ENCODE data around the gene SBNO2. TPM values are rescaled to one million over a fixed set of nuclear protein-coding genes. Genes with fewer than 3 reads are reported as not detected.

Gene SBNO2
- total RNA-seq, 2 experiments from 2014 or later: 112 to 117 TPM

DNA sequence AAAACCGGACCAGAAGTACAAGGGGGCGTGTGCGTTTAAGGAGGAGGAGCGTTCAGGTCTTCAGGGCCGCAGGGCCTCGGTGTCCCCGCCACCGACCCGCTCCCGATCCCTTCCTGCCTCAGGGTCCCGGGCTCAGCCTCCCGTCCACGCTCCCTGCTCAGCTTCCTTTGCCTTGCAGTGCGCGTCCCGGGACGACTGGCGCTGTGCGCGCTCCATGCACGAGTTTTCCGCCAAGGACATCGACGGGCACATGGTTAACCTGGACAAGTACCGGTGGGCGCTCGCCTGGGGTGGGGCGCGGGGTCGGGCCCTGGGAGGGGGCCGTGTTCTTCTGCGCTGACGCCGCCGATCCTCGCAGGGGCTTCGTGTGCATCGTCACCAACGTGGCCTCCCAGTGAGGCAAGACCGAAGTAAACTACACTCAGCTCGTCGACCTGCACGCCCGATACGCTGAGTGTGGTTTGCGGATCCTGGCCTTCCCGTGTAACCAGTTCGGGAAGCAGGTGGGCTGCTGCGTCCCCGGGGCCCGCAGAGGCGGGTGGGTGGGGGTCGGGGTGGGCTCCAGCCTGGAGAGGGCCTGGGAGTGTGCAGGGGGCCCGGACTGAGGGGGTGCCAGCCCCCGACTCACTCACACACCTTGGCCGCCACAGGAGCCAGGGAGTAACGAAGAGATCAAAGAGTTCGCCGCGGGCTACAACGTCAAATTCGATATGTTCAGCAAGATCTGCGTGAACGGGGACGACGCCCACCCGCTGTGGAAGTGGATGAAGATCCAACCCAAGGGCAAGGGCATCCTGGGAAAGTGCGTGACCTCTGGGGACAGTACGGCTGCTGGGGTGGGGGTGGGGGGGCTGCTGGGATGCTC, 68.8 kb downstream of the SBNO2 start:
- H3K9me3 Mint-ChIP-seq: no peaks in the 10 kb centered on the region
- H3K4me1 Mint-ChIP-seq (ENCODE audit: low read depth): peaks cover 40% of the 10 kb centered on the region
- peak overlapping the region; percentile 70 for H3K4me3 Mint-ChIP-seq
- H3K36me3 Mint-ChIP-seq (ENCODE audit: low read depth): peaks cover 4% of the 10 kb centered on the region
- DNase-seq: no peak
- CTCF ChIA-PET: interaction anchor here (0.6 to 0.9 kb wide), 2 partner anchors 28 to 89 kb away, joined by 3 to 4 read pairs; no protein-coding TSS in a partner anchor
- peak overlapping the region; percentile 59 for H3K27ac Mint-ChIP-seq
- H3K27me3 Mint-ChIP-seq (ENCODE audit: low read depth): no peaks in the 10 kb centered on the region
- intact Hi-C loops (cut with micrococcal nuclease): no loop called here

DNA sequence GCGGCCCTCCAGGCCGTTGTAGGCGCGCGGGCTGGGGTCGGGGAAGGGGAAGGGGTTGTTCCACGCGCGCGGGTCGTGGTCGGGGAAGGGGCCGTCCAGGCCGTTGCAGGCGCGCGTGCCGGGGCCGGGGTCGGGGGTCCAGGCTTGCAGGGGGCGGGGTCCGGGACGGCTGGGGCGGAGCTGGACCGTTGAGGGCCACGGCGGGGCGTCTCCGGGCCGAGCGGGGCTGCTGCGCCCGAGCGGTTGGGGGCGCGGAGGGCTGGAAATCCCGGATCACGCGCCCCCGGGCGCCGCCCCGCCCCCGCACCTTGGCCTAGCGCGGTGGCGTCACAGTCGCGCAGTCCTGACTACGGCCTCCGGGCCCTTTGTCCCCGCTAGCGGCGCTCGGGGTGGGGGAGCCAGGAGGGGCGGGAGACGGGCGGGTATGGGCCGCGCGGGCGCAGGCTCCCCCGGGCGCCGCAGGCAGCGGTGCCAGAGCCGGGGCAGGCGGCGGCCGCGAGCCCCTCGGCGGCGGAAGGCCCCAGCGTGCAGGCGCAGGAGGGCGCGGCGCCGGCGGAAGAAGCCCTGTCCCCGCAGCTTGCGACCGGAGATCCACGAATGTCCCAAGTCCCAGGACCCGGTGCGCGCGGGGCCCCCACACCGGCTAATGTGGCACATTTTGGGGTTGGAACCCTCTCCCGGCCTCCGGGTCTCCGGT, 69.6 kb downstream of the SBNO2 start:
- Mint-ChIP-seq H3K27ac (peak overlapping the region; percentile 59), H3K4me1 (ENCODE audit: low read depth) (peaks cover 48% of the 10 kb centered on the region), H3K9me3 (peaks cover 4% of the 10 kb centered on the region), H3K36me3 (ENCODE audit: low read depth) (peaks cover 9% of the 10 kb centered on the region), H3K27me3 (ENCODE audit: low read depth) (no peaks in the 10 kb centered on the region), H3K4me3 (peak overlapping the region; percentile 72)
- intact Hi-C loops (cut with micrococcal nuclease): loop anchor here (5.0 kb wide), 1 partner anchor 197 kb away; no protein-coding TSS in a partner anchor
- CTCF ChIA-PET: interaction anchor here (0.6 kb wide), 1 partner anchor 27 kb away, joined by 4 read pairs; no protein-coding TSS in a partner anchor
- DNase-seq: peak; percentile 68

DNA sequence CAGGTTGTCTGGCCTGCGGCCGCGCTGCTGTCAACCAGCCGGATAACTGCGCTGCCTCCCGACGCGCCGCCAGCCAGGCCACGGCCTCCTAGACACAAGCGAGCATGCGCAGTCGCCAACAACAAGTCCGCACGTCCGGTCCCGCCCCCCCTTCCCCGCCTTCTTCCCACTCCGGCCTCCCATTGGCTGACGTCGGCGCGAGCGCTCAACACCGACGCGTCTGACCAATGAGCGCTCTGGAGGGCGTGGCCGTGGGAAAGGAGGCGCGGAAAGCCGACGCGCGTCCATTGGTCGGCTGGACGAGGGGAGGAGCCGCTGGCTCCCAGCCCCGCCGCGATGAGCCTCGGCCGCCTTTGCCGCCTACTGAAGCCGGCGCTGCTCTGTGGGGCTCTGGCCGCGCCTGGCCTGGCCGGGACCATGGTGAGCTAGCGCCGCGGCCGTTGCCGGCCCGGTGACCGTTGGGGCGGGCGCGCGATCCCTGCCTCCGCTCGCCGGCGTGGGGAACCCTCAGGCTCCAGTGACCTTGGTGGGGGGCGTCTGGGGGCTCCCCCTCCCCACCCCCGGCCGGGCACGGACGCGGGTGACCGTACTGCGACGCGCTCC, 70.3 kb downstream of the SBNO2 start, which contains the start of gene GPX4:
Gene GPX4 (plus strand): TSS at position 287 of the 603 bp plus-strand sequence. CDS start 50 bp downstream, at position 337.
- Mint-ChIP-seq H3K27ac (peak within 1 kb of the TSS; percentile 79), H3K9me3 (peaks cover 4% of the 10 kb centered on the region), H3K4me1 (ENCODE audit: low read depth) (peaks cover 54% of the 10 kb centered on the region), H3K27me3 (ENCODE audit: low read depth) (no peaks in the 10 kb centered on the region), H3K4me3 (peak within 1 kb of the TSS; percentile 72), H3K36me3 (ENCODE audit: low read depth) (peaks cover 9% of the 10 kb centered on the region)
- DNase-seq: peak; percentile 99
- intact Hi-C loops (cut with micrococcal nuclease): loop anchor here (1.0 to 5.0 kb wide), 6 partner anchors 9 to 424 kb away; partner anchors contain the start of genes MIDN, POLR2E, RNU6-2 and TMEM259
- CTCF ChIA-PET: no interaction called here

DNA sequence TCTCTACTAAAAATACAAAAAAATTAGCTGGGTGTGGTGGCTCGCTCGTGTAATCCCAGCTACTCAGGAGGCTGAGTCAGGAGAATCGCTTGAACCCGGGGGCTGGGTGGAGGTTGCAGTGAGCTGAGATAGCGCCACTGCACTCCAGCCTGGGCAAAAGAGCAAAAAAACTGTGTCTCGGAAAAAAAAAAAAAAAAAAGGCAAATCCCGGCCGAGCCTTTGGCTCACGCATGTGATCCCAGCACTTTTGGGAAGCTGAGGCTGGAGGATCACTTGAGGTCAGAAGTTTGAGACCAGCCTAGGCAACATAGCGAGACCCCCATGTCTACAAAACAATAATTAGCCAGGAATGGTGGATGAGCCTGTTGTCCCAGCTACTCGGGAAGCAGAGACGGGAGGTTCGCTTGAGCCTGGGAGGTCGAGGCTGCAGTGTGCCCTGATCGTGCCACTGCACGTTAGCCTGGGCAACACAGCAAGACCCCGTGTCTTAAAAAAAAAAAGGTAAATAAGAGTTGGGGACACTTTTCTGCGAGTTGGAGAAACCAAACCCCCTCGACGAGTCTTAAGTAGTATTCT, 70.8 kb downstream of the SBNO2 start:
- Mint-ChIP-seq H3K9me3 (peaks cover 4% of the 10 kb centered on the region), H3K27ac (peak overlapping the region; percentile 79), H3K4me1 (ENCODE audit: low read depth) (peaks cover 60% of the 10 kb centered on the region), H3K27me3 (ENCODE audit: low read depth) (no peaks in the 10 kb centered on the region), H3K36me3 (ENCODE audit: low read depth) (peaks cover 9% of the 10 kb centered on the region), H3K4me3 (peak overlapping the region; percentile 72)
- DNase-seq: no peak
- intact Hi-C loops (cut with micrococcal nuclease): loop anchor here (1.0 to 5.0 kb wide), 6 partner anchors 8 to 423 kb away; partner anchors contain the start of genes MIDN, POLR2E, RNU6-2 and TMEM259
- CTCF ChIA-PET: interaction anchor here (0.8 to 0.9 kb wide), 2 partner anchors 10 to 89 kb away, joined by 4 read pairs; no protein-coding TSS in a partner anchor

DNA sequence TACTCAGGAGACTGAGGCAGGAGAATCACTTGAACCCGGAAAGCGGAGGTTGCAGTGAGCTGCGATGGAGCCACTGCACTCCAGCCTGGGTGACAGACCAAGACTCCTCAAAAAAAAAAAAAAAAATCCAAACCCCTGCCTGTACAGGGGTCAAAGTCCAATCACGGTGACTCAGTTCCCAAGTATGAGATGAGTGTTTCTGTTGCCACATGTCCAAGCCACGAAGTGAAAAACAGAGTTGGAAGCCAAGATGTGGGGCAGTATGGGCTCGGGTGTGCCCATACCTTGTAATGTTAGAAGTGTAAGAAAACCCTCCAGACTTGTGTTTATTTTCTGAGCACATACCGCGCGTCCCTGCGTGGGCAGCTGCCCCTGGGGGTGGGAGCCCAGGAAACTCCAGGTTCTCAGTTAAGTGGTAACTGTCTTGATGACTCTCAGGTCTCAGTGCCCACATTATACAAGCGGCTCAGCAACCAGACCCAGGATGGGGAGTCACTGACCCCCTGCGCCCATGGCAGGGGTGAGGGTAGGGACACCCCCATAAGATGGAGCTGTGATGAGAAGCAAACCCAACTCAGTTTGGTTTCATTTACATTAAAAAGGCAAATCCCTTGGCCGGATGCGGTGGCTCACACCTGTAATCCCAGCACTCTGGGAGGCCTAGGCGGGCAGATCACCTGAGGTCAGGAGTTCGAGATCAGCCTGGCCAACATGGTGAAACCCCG, 71.5 kb downstream of the SBNO2 start:
- CTCF ChIA-PET: interaction anchor here (0.5 to 1.1 kb wide), 6 partner anchors 11 to 444 kb away, joined by 3 to 4 read pairs (median 4); no protein-coding TSS in a partner anchor
- peak overlapping the region; percentile 79 for H3K27ac Mint-ChIP-seq
- peak overlapping the region; percentile 72 for H3K4me3 Mint-ChIP-seq
- H3K36me3 Mint-ChIP-seq (ENCODE audit: low read depth): peaks cover 9% of the 10 kb centered on the region
- H3K27me3 Mint-ChIP-seq (ENCODE audit: low read depth): no peaks in the 10 kb centered on the region
- intact Hi-C loops (cut with micrococcal nuclease): loop anchor here (1.0 to 5.0 kb wide), 7 partner anchors 7 to 422 kb away; partner anchors contain the start of genes MIDN, POLR2E, RNU6-2 and TMEM259
- DNase-seq: peak; percentile 64
- H3K9me3 Mint-ChIP-seq: peaks cover 4% of the 10 kb centered on the region
- H3K4me1 Mint-ChIP-seq (ENCODE audit: low read depth): peaks cover 65% of the 10 kb centered on the region

DNA sequence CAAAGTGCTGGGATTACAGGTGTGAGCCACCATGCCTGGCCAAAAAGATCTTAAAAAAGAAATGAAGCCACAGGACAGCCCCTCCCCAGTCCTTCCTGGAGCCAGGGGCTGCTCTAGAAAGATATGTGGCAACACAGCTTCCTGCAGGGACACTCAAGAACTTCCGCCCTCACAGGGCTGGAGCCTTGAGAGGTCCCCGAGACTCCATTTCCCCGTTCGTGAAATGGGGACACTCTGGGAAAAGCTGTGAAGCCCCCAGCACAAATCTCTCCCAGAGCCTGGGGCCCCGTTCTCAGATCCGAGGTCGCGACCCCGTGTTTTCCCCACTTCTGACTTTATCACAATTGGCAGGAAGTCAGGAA, 72.8 kb downstream of the SBNO2 start:
- Mint-ChIP-seq H3K27ac (peak overlapping the region; percentile 79), H3K4me1 (ENCODE audit: low read depth) (peaks cover 73% of the 10 kb centered on the region), H3K27me3 (ENCODE audit: low read depth) (no peaks in the 10 kb centered on the region), H3K9me3 (peaks cover 4% of the 10 kb centered on the region), H3K4me3 (peak overlapping the region; percentile 38), H3K36me3 (ENCODE audit: low read depth) (peaks cover 6% of the 10 kb centered on the region)
- intact Hi-C loops (cut with micrococcal nuclease): loop anchor here (5.0 kb wide), 1 partner anchor 194 kb away; no protein-coding TSS in a partner anchor
- CTCF ChIA-PET: interaction anchor here (1.0 to 1.3 kb wide), 4 partner anchors 27 to 116 kb away, joined by 3 read pairs; no protein-coding TSS in a partner anchor
- peak; percentile 44 for DNase-seq

DNA sequence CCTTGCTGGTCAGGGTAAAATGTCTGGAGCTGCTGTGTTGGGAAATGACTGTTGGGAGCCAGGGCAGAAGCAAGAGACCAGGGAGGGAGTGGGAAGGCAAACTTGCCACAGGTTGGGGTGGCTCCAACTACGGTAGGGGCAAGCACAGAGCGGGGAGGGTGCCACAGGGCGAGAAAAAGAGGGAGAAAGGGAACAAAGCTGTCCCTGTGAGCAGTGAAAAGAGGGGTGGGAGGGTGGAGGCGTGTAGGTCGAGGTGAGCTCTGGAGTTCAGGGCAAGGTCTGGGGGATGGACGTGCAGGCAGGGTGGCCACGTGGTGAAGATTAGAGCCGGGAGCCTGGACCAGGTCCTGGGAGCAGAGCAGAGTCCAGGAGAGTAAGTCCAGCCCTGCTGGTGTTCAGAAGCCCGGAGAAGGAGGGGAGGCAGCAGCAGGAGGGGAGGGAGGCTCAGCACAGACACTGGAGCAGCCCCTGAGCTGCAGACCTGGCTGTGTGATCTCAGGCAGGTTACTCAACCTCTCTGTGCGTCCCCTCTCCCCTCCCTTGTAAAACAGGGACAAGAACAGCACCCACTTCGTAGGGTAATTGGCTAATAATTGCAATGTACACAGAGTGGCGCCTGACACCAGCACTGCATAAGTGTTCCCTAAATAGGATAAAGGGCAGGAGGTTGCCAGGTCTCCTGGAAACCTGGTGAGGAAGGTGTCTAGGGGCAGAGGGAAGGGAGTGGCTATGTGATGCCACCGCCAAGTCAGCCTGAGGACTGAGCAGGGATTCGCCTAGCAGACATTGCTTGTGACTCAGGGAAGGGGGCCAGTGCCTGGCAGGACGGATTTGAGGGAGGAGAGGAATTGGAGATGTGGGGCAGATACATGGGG, 75.7 kb downstream of the SBNO2 start:
- H3K27me3 Mint-ChIP-seq (ENCODE audit: low read depth): no peaks in the 10 kb centered on the region
- peaks cover 88% of the 10 kb centered on the region for H3K4me1 Mint-ChIP-seq (ENCODE audit: low read depth)
- H3K27ac Mint-ChIP-seq: peak overlapping the region; percentile 81
- peaks cover 4% of the 10 kb centered on the region for H3K9me3 Mint-ChIP-seq
- H3K36me3 Mint-ChIP-seq (ENCODE audit: low read depth): peaks cover 8% of the 10 kb centered on the region
- CTCF ChIA-PET: no interaction called here
- H3K4me3 Mint-ChIP-seq: no peak overlapping the region
- intact Hi-C loops (cut with micrococcal nuclease): loop anchor here (1.0 to 5.0 kb wide), 4 partner anchors 21 to 301 kb away; partner anchors contain the start of genes ARID3A and PTBP1
- DNase-seq: no peak

DNA sequence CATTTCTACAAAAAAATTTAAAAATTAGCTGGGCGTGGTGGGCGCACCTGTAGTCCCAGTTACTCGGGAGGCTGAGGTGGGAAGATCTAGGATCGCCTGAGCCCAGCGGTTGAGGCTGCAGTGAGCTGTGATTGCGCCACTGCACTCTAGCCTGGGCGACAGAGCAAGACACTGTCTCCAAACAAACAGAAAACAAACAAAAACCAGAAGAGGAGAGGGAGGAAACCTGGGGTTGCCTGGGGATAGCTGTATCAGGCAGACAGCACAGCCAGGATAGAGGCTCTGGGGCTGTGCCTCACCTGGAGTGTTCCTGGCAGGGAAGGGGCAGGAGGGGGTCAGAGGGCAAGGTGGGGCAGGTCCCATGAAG, 76.3 kb downstream of the SBNO2 start:
- peak overlapping the region; percentile 71 for H3K27ac Mint-ChIP-seq
- CTCF ChIA-PET: interaction anchor here (1.3 kb wide), 1 partner anchor 31 kb away, joined by 3 read pairs; the partner anchor contains the start of gene ARHGAP45
- no peak for DNase-seq
- peaks cover 84% of the 10 kb centered on the region for H3K4me1 Mint-ChIP-seq (ENCODE audit: low read depth)
- H3K36me3 Mint-ChIP-seq (ENCODE audit: low read depth): peaks cover 12% of the 10 kb centered on the region
- intact Hi-C loops (cut with micrococcal nuclease): loop anchor here (5.0 kb wide), 3 partner anchors 95 to 300 kb away; partner anchors contain the start of genes ARID3A and PTBP1
- H3K4me3 Mint-ChIP-seq: no peak overlapping the region
- H3K9me3 Mint-ChIP-seq: peaks cover 4% of the 10 kb centered on the region
- H3K27me3 Mint-ChIP-seq (ENCODE audit: low read depth): no peaks in the 10 kb centered on the region

DNA sequence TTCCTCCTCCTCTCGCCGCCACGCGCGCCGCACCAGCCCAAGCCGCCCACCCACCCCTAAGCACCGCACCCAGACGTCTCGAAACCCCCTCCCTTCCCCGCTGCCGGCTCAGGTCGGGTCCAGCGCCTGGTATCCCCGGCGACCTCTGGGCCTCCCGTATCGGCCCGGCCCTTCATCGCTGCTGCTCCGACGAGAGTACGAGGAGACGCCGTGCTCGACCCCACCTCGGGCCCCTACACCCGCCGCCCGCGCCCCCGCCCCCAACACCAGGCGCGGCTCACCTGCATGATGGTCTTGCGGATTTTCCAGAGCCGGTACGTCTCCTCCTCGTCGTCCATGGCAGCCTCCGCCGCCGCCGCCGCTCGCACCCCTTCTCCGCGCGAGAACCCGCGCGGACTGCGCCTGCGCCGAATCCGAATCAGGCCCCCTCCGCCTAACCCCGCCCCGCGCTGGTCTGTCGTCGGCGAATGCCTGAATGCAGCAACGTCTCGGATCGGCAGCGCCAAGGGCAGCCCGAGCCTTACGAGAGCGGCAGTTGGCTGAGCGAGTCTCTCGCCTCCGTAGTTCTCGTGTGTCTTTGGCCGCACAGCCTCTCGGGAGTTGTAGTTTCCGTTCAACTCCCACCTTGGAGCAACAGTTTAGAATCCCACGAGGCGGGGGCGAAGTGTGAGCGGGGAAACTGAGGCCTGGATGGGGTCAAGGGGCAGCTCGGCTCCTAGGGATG, 78.9 kb downstream of the SBNO2 start, which contains the start of gene POLR2E:
Gene POLR2E (minus strand): TSS at position 398 of the 724 bp plus-strand sequence. CDS start 60 bp downstream, at position 338.
- H3K27ac Mint-ChIP-seq: peak within 1 kb of the TSS; percentile 92
- H3K4me3 Mint-ChIP-seq: peak within 1 kb of the TSS; percentile 92
- CTCF ChIA-PET: interaction anchor here (0.6 kb wide), 1 partner anchor 13 kb away, joined by 5 read pairs; no protein-coding TSS in a partner anchor
- H3K27me3 Mint-ChIP-seq (ENCODE audit: low read depth): no peaks in the 10 kb centered on the region
- peaks cover 4% of the 10 kb centered on the region for H3K9me3 Mint-ChIP-seq
- intact Hi-C loops (cut with micrococcal nuclease): loop anchor here (1.0 to 5.0 kb wide), 9 partner anchors 8 to 298 kb away; partner anchors contain the start of genes ABCA7, ARID3A, GPX4 and PTBP1
- peak; percentile 99 for DNase-seq
- peaks cover 20% of the 10 kb centered on the region for H3K36me3 Mint-ChIP-seq (ENCODE audit: low read depth)
- peaks cover 65% of the 10 kb centered on the region for H3K4me1 Mint-ChIP-seq (ENCODE audit: low read depth)

Measured in activated naive CD4-positive, alpha-beta T cell treated with anti-CD3 and anti-CD28 coated beads for 36 hours (primary cell).